ENCODE results near the gene CKAP2L.
"Not testable (repeated sequence)": the region's sequence is repeated elsewhere in the genome, so short reads cannot be mapped to it uniquely, and the experiment has no call there.

DNA sequence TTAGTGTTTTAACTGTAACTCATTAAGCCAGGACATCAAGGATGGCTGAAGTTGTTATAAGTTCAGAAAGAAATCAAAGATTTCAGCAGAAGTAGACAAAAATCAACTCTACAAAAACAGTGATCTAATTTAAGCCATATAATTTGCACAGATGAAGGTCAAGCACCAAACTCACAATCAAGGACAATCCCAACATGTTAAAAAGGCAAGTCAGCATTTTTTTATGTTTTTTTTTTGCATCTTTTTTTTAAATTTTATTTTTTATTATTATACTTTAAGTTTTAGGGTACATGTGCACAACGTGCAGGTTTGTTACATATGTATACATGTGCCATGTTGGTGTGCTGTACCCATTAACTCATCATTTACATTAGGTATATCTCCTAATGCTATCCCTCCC is 48.3 kb downstream of the CKAP2L start:
- TF ChIP-seq, protein P1, sequence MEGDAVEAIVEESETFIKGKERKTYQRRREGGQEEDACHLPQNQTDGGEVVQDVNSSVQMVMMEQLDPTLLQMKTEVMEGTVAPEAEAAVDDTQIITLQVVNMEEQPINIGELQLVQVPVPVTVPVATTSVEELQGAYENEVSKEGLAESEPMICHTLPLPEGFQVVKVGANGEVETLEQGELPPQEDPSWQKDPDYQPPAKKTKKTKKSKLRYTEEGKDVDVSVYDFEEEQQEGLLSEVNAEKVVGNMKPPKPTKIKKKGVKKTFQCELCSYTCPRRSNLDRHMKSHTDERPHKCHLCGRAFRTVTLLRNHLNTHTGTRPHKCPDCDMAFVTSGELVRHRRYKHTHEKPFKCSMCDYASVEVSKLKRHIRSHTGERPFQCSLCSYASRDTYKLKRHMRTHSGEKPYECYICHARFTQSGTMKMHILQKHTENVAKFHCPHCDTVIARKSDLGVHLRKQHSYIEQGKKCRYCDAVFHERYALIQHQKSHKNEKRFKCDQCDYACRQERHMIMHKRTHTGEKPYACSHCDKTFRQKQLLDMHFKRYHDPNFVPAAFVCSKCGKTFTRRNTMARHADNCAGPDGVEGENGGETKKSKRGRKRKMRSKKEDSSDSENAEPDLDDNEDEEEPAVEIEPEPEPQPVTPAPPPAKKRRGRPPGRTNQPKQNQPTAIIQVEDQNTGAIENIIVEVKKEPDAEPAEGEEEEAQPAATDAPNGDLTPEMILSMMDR (IDR thresholded peaks at IDR 0.05): not testable (repeated sequence)
- TF ChIP-seq EP300 (IDR thresholded peaks at IDR 0.05): not testable (repeated sequence)
